H1 (cell line): ENCODE measurements around the gene PUSL1. TPM values are rescaled to one million over a fixed set of nuclear protein-coding genes. Genes with fewer than 3 reads are reported as not detected.
A peak's percentile ranks its signal among the peaks of the same experiment; 100 is the strongest.

Experiments
- TAF7 ChIP-seq: optimal IDR thresholded peaks from 2 replicates; pipeline ENCODE3; 2011; ENCODE audit warnings: low read depth, mild to moderate bottlenecking, inconsistent platforms, low read length, moderate library complexity, borderline replicate concordance
- polyA plus RNA-seq, 7 experiments: library from polyadenylated mRNA; depleted of rRNA in 3 of 7; stranded (reverse) in 5 of 7; unstranded in 2 of 7; fragments of >200 nt in 5 of 7; fragments of 200-250 nt in 2 of 7; gene quantifications; 1 replicate in 5 of 7; 2 replicates in 1 of 7; 4 replicates in 1 of 7; pipeline versions ENCODE4 v1.2.1 to v1.2.3, GENCODE V29; 2011 to 2013; ENCODE audit warnings: missing spikeins in 2 of 7, mixed read lengths in 2 of 7
- total RNA-seq: library from RNA; stranded (reverse); fragmentation: NEBNext Ultra II Directional; extraction: Animal tissue kit (Norgen Biotek cat#: 25700); gene quantifications from 2 replicates; pipeline ENCODE4 v1.2.1, GENCODE V29; 2021
- TF ChIP-seq, protein P1 (sequence below): IDR thresholded peaks from 2 replicates; pipeline ENCODE4 v1.6.1; 2012; ENCODE audit warnings: inconsistent platforms

Gene PUSL1
- total and polyA plus RNA-seq, 2 of the 8 experiments (the other 6 are each of a cell fraction or from before 2014, with no cell fraction given): 38.8 to 87.4 TPM

DNA sequence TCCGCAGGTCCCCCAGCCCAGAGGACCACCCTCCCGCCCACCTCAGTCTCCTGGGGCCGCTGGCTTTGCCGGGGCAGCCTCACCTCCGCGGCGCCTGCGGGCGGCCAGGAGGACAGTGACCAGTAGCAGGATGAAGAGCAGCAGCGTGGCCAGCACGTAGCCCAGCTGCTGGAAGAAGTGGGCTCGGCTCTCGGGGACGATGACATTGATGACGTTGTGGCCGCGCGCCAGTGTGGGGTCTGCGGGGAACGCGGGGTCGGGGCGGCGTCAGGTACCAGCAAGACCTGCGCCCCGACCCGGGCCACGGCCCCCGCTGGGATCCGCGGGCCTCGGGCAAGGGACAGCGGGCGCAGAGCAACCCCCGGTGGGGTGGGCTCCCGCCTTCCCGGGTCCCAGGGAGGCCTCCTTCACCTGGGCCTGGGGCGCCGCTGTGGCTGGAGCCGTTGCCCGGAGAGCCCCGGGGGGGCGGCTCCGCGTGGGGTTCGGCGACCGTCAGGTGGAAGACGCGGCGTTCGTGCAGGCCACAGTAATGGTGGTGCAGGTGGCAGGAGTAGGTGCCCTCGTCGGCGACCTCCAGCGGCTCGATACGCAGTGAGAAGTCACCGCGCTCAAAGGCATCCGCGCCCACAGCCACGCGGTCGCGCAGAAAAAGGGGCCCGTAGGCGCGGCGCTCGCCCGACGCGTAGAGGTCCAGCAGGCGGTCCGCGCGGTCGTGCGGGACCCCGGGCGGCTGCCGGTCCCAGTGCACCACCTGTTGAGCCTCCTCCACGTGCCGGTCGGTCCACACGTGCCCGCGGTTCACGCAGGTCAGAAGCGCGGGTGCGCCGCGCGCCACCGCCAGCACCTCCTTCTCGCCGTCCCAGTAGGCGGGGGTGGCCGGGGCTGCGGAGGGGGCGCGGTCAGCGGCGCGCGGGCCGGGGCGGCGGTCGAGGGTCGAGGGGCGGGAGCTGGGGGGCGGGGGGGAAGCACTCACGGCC lies 46.2 kb downstream of the PUSL1 start (continued):
- no peak for TF ChIP-seq TAF7
- TF ChIP-seq, protein P1, sequence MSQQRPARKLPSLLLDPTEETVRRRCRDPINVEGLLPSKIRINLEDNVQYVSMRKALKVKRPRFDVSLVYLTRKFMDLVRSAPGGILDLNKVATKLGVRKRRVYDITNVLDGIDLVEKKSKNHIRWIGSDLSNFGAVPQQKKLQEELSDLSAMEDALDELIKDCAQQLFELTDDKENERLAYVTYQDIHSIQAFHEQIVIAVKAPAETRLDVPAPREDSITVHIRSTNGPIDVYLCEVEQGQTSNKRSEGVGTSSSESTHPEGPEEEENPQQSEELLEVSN: peak; percentile 16
